ENCODE data around the gene REX1BD.

The REX1BD gene

GRCh38 chr19:18603958-18604819, 15.6 kb downstream of the REX1BD start:
- DNase-seq = no peak

- DNase-seq = no peak
Observed at GRCh38 chr19:18604820-18605159, 16.2 kb downstream of the REX1BD start.

GRCh38 chr19:18605196-18605545, 16.6 kb downstream of the REX1BD start:
- DNase-seq = no peak

- no peak for DNase-seq
Observed at GRCh38 chr19:18605546-18606280, 17.1 kb downstream of the REX1BD start.

- no peak for DNase-seq
Observed at GRCh38 chr19:18606281-18607225, 18.0 kb downstream of the REX1BD start, which contains the start of gene CRLF1. CRLF1 (minus strand) TSS chr19:18606799; CDS start chr19:18606656, 143 bp downstream.

GRCh38 chr19:18607226-18608101, 18.9 kb downstream of the REX1BD start:
- DNase-seq = no peak

GRCh38 chr19:18608102-18608804, 19.7 kb downstream of the REX1BD start:
- DNase-seq = no peak

- DNase-seq = no peak
Observed at GRCh38 chr19:18608805-18609716, 20.5 kb downstream of the REX1BD start.

GRCh38 chr19:18609717-18610051, 21.1 kb downstream of the REX1BD start:
- no peak for DNase-seq

GRCh38 chr19:18610245-18610555, 21.6 kb downstream of the REX1BD start:
- no peak for DNase-seq

- DNase-seq = no peak
Observed at GRCh38 chr19:18610556-18611326, 22.1 kb downstream of the REX1BD start.

GRCh38 chr19:18611327-18612050, 22.9 kb downstream of the REX1BD start:
- no peak for DNase-seq

GRCh38 chr19:18612051-18612771, 23.6 kb downstream of the REX1BD start:
- no peak for DNase-seq

- DNase-seq = no peak
Observed at GRCh38 chr19:18612772-18613588, 24.4 kb downstream of the REX1BD start, which contains the start of gene TMEM59L. TMEM59L (plus strand) TSS chr19:18612870; CDS start chr19:18612959, 89 bp downstream.

GRCh38 chr19:18613589-18614234, 25.1 kb downstream of the REX1BD start:
- no peak for DNase-seq

- no peak for DNase-seq
Observed at GRCh38 chr19:18616023-18616422, 27.4 kb downstream of the REX1BD start.

- DNase-seq = no peak
Observed at GRCh38 chr19:18617562-18617961, 29.0 kb downstream of the REX1BD start.

All from stimulated activated CD4-positive, alpha-beta T cell treated with anti-CD3 and anti-CD28 coated beads, Interleukin-1b, Interleukin-23, amount 100 ng/mL, for 48 hours (primary cell).